GM20000 (cell line): ENCODE measurements around the gene ZDHHC22.
A peak's percentile ranks its signal among the peaks of the same experiment; 100 is the strongest.

Experiments
- DNase-seq: peaks from one replicate; pipeline ENCODE4 v3.0.0; 2012; ENCODE audit warnings: low spot score
- CTCF ChIP-seq: IDR thresholded peaks from 2 replicates; pipeline ENCODE4 v1.5.1; 2012; ENCODE audit warnings: mild to moderate bottlenecking, control low read depth; ENCODE audit errors: extremely low read depth, missing control alignments

The ZDHHC22 gene

DNA sequence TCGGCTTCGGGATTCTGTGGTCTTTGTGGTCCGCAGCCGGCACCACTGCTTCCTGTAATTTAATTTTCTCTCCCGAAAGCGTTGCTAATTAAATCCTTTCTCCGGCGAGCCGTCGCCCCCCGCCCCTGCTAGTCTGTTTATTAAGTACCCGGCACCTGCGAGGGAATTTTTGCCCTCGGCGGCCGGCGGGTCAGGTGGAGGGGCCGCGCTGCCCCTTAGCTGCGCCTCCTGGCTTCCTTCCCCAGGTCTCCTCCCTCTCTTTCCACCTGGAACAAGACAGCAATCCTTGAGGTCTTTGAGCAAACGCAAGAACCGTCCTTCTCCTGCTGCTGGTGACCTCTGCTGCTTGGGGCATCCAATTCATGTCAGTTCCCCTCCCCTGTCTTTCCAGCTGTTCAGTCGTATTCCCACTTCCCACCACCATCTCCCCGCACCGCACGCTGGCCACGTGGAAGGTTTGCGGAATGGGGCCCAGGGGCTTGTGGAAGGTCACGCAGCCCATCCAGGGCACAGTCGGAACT, 16.2 kb downstream of the ZDHHC22 start:
- TF ChIP-seq CTCF = no peak
- DNase-seq = peak; percentile 11

DNA sequence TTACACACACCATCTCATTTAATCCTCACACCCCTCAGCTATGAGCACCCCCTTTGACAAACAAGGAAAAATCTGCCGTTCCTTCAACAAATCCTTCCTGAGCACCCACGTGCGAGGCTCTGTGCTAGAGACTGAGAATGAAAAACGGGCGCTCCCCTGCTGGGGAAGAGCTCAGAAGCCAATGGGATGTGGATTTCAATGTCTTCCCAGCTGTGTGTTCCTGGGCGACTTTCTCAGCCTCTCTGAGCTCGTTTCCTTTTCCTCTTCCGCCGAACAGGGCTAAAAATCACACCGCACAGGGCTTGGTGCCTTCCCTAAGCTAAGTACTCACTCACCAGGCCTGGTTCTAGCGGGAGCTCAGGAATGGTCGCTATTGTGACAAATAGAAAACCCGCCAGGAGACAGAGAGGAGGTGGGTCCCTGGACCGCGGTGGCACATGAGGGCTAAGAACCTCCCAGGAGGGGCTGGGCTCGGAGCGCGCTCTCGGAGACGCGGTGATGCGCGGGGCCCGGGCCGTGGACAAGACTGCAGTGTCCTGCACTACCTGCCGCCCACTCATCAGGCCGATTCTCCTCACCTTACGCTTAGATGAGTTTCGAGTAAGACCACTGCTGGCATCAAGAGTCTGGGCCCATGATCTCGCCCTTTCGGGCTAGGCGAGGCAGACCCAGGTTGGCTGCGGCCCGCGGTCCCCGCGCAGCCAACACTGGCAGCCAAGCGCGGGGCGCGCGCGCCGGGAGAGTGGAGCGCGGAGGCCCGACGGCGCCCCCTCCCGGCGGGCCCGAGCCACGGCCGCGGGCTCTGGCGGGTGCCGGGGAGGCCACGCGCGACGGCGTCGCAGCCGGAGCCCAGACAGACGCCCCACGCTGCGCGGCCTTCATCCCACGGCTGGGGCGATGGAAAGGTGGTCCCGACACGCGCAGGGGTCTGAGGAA, 17.0 kb downstream of the ZDHHC22 start:
- peak; percentile 84 for DNase-seq
- TF ChIP-seq CTCF = peak; percentile 87

GRCh38 chr14:77123381-77124325, 17.9 kb downstream of the ZDHHC22 start:
- peak; percentile 15 for DNase-seq
- TF ChIP-seq CTCF = no peak

- no peak for DNase-seq
- TF ChIP-seq CTCF = no peak
These were observed 19.0 kb downstream of the ZDHHC22 start for GRCh38 chr14:77122526-77123125.

DNA sequence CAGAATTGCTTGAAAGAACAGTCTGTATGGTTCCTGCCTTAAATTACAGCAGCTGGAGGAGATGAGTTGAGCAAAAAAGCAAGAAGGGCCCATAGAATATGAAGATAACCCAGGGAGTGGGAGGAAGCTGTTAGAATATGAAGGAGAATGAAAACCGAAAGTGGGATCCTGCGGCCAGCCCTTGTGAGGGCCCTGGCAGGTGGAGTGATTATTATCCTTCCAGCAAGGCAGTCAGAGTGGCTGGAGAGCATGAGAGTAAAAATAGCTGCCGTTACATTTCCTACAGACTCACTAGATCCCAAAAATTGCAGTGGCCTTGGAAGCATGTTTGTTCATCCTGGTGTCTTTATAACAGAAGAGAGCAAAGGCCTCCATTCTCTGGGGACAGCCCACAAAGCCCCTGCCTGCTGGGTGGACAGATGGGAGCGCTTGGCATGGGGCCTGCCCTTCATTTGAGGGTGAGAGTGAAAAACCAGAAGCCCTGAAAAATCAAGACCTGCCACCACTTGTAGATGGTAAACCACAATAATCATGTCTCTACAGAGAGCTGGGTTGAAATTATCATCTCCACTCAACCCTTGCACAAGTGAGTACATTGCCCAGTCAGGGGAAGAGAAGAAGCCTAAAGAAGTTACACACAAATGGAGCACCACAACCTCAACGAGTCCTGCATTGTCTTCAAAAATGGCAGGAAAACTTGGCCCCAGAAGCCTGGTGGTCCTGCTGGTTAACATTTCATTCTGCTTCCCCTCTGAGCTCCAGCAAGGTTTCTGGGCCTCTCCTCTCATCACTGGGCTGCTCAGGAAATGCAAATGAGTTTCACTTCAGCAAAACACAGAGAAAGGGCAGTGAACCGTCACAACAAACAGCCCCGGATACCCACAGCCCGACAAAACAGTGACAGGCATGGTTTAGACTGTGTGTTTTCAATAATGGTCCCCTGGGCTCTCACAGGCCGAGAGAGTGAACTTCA, 20.5 kb downstream of the ZDHHC22 start:
- peak; percentile 84 for DNase-seq

More for the DNA sequence above, 20.5 kb downstream of the ZDHHC22 start:
- TF ChIP-seq CTCF = no peak
